Measurements from ENCODE around the gene ATIC.

GRCh38 chr2:215360596-215360995 lies 48.7 kb downstream of the ATIC start:
- no peak for TF ChIP-seq CTCF (conservative IDR thresholded peaks at IDR 0.05)
- TF ChIP-seq ZFX (IDR thresholded peaks at IDR 0.05): no peak

Measured in C4-2B (cell line).